PC-3 (cell line): ENCODE results near the gene SH3PXD2A. TPM values are rescaled to one million over a fixed set of nuclear protein-coding genes. Genes with fewer than 3 reads are reported as not detected.

Source experiments
- ATAC-seq: fragments of 200-7000 bp; cut with Tn5 transposase; 2 replicates; pipeline ENCODE4 v1.9.1; 2020; ENCODE audit warnings: mild to moderate bottlenecking, moderate library complexity
- BruUV-seq: library from RNA; stranded (reverse); fragments of 400-500 nt; replicated peaks from 2 replicates; lab custom pipeline; 2021; lab: Mats Ljungman, UMichigan
- CTCF ChIA-PET: fragments of 300-600 bp; sonication (Branson Sonifier 250); formaldehyde crosslinking; loops from one replicate; lab custom pipeline; 2022; ENCODE audit warnings: antibody characterized with exemption; lab: Charles Lee
- POLR2A ChIA-PET: fragments of 300-600 bp; sonication (Branson Sonifier 250); formaldehyde crosslinking; loops from one replicate; lab custom pipeline; 2022; ENCODE audit warnings: antibody characterized with exemption; ENCODE audit not compliant: unreplicated experiment; lab: Charles Lee
- DNase-seq: peaks from one replicate; pipeline ENCODE4 v3.0.0-alpha.2; 2015
- H2AFZ ChIP-seq: fragments of 300-600 bp; sonication (generic); 2 replicates; pipeline ENCODE4 v1.6.0; 2016; ENCODE audit warnings: antibody characterized with exemption, low read length
- H3F3A ChIP-seq: fragments of 300-600 bp; sonication (generic); one replicate; pipeline ENCODE4 v1.6.0; 2017; ENCODE audit warnings: antibody characterized with exemption, low read length, control low read depth, mild to moderate bottlenecking; ENCODE audit not compliant: unreplicated experiment
- H3K27ac ChIP-seq: fragments of 300-600 bp; sonication (generic); 2 replicates; pipeline ENCODE4 v1.5.1; 2016; ENCODE audit warnings: mild to moderate bottlenecking, low read length
- H3K27me3 ChIP-seq: fragments of 300-600 bp; sonication (generic); 2 replicates; pipeline ENCODE4 v1.6.1; 2016; ENCODE audit warnings: low read length, mixed read lengths
- H3K36me3 ChIP-seq: fragments of 300-600 bp; sonication (generic); 2 replicates; pipeline ENCODE4 v1.6.1; 2016; ENCODE audit warnings: low read depth, mixed run types, low read length, mixed read lengths
- H3K4me1 ChIP-seq: fragments of 300-600 bp; sonication (generic); 2 replicates; pipeline ENCODE4 v1.5.1; 2016; ENCODE audit warnings: low read length; ENCODE audit not compliant: insufficient read depth
- H3K4me2 ChIP-seq: fragments of 300-600 bp; sonication (generic); 2 replicates; pipeline ENCODE4 v1.6.0; 2016; ENCODE audit warnings: low read length
- H3K4me3 ChIP-seq: fragments of 300-600 bp; sonication (generic); 2 replicates; pipeline ENCODE4 v1.5.1; 2016; ENCODE audit warnings: mild to moderate bottlenecking, low read length, mixed read lengths
- H3K79me2 ChIP-seq: fragments of 300-600 bp; sonication (generic); 2 replicates; pipeline ENCODE4 v1.6.1; 2017; ENCODE audit warnings: low read length, mixed read lengths
- H3K9ac ChIP-seq: fragments of 300-600 bp; sonication (generic); 2 replicates; pipeline ENCODE4 v1.6.0; 2016; ENCODE audit warnings: mild to moderate bottlenecking, low read length
- H3K9me2 ChIP-seq: fragments of 300-600 bp; sonication (generic); replicated peaks from 2 replicates; pipeline ENCODE4 v1.6.1; 2016; ENCODE audit warnings: mixed run types, low read length, mixed read lengths
- H3K9me3 ChIP-seq: fragments of 300-600 bp; sonication (generic); 2 replicates; pipeline ENCODE4 v1.6.1; 2016; ENCODE audit warnings: low read length, mixed read lengths
- H4K20me1 ChIP-seq: fragments of 300-600 bp; sonication (generic); 2 replicates; pipeline ENCODE4 v1.6.1; 2016; ENCODE audit warnings: low read length, mixed read lengths
- EZH2 ChIP-seq: fragments of 300-600 bp; sonication (generic); IDR thresholded peaks from one replicate; pipeline ENCODE4 v1.6.1; 2017; ENCODE audit warnings: antibody characterized with exemption, mild to moderate bottlenecking, low read length; ENCODE audit not compliant: unreplicated experiment
- EZH2phosphoT487 ChIP-seq: fragments of 300-600 bp; sonication (generic); IDR thresholded peaks from 2 replicates; pipeline ENCODE4 v1.6.1; 2018; ENCODE audit warnings: mild to moderate bottlenecking, antibody characterized with exemption, low read length, borderline replicate concordance
- intact Hi-C: fragments of 100-400 bp; cut with micrococcal nuclease; formaldehyde crosslinking; loops from 2 replicates; pipeline ENCODE4 v1.9.0; 2023
- total RNA-seq: library from RNA; depleted of rRNA; stranded (reverse); fragments of >200 nt; gene quantifications from 2 replicates; pipeline ENCODE4 v1.2.3, GENCODE V29; 2014
- TF ChIP-seq, protein P1 (sequence below): fragments of 300-600 bp; sonication (generic); conservative IDR thresholded peaks from 2 replicates; pipeline ENCODE4 v1.5.1; 2017; ENCODE audit warnings: antibody characterized with exemption, low read depth, mild to moderate bottlenecking, low read length

The SH3PXD2A gene
- total RNA-seq, 1 experiment from 2014 or later = 3.4 TPM

DNA sequence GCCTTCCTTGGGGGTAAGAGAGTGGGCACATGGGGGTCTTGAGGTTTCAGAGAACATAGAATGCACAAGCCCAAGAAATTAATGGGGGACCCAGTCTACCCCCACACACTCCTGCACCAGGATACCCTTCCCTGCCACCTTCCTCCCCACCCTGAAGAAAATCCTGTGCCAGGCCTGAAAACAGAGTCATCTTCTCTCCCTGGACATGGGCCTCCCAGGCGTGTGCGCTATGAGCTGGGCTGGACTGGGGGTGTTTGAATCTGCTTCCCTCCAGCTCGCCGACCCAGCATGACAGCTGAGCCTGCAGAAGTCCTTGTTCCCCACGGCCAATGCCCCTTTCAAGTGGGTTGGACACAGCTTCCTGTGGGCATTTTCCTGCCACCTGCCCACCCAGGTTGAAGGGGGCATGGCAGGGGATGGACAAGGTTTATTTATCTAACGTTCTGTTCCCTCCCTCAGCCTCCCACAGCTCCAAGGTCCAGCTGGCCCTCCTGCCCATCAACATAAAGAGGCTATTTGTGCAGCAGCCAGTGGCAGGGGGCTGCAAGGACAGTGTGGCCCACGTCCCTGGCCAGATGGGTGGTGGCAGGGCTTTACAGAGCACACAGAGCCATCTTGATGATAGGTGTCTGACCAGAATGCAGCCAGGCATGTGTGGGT is 141.0 kb downstream of the SH3PXD2A start:
- Histone ChIP-seq H3F3A (no peaks in the 10 kb centered on the region), H3K36me3 (no peaks in the 10 kb centered on the region), H3K27me3 (no peaks in the 10 kb centered on the region), H3K4me3 (no peak overlapping the region), H3K9ac (no peak overlapping the region), H3K4me1 (peaks cover 42% of the 10 kb centered on the region), H3K9me3 (no peaks in the 10 kb centered on the region), H3K79me2 (no peaks in the 10 kb centered on the region), H3K4me2 (no peak overlapping the region), H3K27ac (no peak overlapping the region), H2AFZ (no peak overlapping the region), H4K20me1 (no peaks in the 10 kb centered on the region), H3K9me2 (no peaks in the 10 kb centered on the region)
- DNase-seq (no peak), ATAC-seq (no peak)
- intact Hi-C loops = loop anchor here (10.0 kb wide), 1 partner anchor 70 kb away; no protein-coding TSS in a partner anchor
- TF ChIP-seq EZH2phosphoT487 = no peak
- TF ChIP-seq, protein P1, sequence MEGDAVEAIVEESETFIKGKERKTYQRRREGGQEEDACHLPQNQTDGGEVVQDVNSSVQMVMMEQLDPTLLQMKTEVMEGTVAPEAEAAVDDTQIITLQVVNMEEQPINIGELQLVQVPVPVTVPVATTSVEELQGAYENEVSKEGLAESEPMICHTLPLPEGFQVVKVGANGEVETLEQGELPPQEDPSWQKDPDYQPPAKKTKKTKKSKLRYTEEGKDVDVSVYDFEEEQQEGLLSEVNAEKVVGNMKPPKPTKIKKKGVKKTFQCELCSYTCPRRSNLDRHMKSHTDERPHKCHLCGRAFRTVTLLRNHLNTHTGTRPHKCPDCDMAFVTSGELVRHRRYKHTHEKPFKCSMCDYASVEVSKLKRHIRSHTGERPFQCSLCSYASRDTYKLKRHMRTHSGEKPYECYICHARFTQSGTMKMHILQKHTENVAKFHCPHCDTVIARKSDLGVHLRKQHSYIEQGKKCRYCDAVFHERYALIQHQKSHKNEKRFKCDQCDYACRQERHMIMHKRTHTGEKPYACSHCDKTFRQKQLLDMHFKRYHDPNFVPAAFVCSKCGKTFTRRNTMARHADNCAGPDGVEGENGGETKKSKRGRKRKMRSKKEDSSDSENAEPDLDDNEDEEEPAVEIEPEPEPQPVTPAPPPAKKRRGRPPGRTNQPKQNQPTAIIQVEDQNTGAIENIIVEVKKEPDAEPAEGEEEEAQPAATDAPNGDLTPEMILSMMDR = no peak
- CTCF ChIA-PET = no interaction called here
- BruUV-seq = no TSS peak
- POLR2A ChIA-PET = no interaction called here

- Histone ChIP-seq H3K27ac (no peak overlapping the region), H3K79me2 (no peaks in the 10 kb centered on the region), H3K27me3 (no peaks in the 10 kb centered on the region), H3F3A (no peaks in the 10 kb centered on the region), H3K9me3 (no peaks in the 10 kb centered on the region), H3K4me1 (peaks cover 49% of the 10 kb centered on the region), H4K20me1 (no peaks in the 10 kb centered on the region), H2AFZ (no peak overlapping the region), H3K4me2 (no peak overlapping the region), H3K4me3 (no peak overlapping the region), H3K9me2 (no peaks in the 10 kb centered on the region), H3K9ac (no peak overlapping the region), H3K36me3 (no peaks in the 10 kb centered on the region)
- POLR2A ChIA-PET = interaction anchor here (0.6 kb wide), 1 partner anchor 406 kb away, joined by 6 read pairs; no protein-coding TSS in a partner anchor
- TF ChIP-seq EZH2 (no peak), EZH2phosphoT487 (no peak)
- TF ChIP-seq, protein P1 = no peak
- intact Hi-C loops = loop anchor here (1.0 to 10.0 kb wide), 3 partner anchors 71 to 171 kb away; no protein-coding TSS in a partner anchor
- DNase-seq (no peak), ATAC-seq (no peak)
- CTCF ChIA-PET = no interaction called here
- no TSS peak for BruUV-seq
These were observed 141.7 kb downstream of the SH3PXD2A start for GRCh38 chr10:103713676-103714075.

DNA sequence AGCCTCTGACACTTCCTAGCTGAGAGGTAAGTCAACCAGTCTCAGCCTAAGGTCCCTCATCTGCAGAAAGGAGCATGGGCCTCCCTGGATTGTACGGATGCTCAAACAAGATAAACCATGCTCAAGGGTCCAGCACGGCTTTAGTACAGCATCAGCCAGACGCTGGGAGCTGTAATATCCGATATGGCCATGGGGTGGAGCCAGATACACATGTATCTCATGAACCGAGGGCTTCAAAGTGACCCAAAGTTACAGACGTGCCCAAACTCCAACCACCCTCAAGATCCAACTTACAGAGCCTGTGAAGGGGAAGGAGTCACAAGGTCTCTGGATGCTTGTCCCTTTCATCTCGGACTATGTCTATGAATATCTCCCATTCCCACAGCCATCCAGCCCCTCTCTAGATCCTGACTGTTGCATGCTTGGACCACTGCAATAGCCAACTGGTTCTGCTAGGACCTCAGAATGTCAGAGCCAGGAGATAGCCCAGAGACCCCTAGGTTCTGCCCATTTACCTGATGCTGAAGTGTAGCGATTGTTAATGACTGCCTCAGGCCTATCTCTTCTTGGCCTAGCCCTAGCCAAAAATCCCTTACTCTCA is 142.4 kb downstream of the SH3PXD2A start:
- no peak overlapping the region for H3K4me2 ChIP-seq
- no peaks in the 10 kb centered on the region for H4K20me1 ChIP-seq
- peak; percentile 45 for ATAC-seq
- H3F3A ChIP-seq = no peaks in the 10 kb centered on the region
- peak; percentile 89 for DNase-seq
- no peaks in the 10 kb centered on the region for H3K79me2 ChIP-seq
- BruUV-seq = no TSS peak
- H3K9ac ChIP-seq = no peak overlapping the region
- H3K27ac ChIP-seq = no peak overlapping the region
- no peaks in the 10 kb centered on the region for H3K36me3 ChIP-seq
- POLR2A ChIA-PET = interaction anchor here (0.6 kb wide), 1 partner anchor 407 kb away, joined by 6 read pairs; no protein-coding TSS in a partner anchor
- H3K9me2 ChIP-seq = no peaks in the 10 kb centered on the region
- H2AFZ ChIP-seq = no peak overlapping the region
- no peaks in the 10 kb centered on the region for H3K27me3 ChIP-seq
- peaks cover 49% of the 10 kb centered on the region for H3K4me1 ChIP-seq
- intact Hi-C loops = loop anchor here (1.0 to 10.0 kb wide), 3 partner anchors 72 to 171 kb away; no protein-coding TSS in a partner anchor
- no peaks in the 10 kb centered on the region for H3K9me3 ChIP-seq
- CTCF ChIA-PET = interaction anchor here (0.6 to 1.0 kb wide), 5 partner anchors 33 to 175 kb away, joined by 3 to 6 read pairs (median 3); no protein-coding TSS in a partner anchor
- no peak overlapping the region for H3K4me3 ChIP-seq
- no peak for TF ChIP-seq EZH2
- TF ChIP-seq EZH2phosphoT487 = no peak
- TF ChIP-seq, protein P1 = peak; percentile 86
